GM21360 (cell line): ENCODE measurements around the gene CDC42SE2.
"Not testable (repeated sequence)": the region's sequence is repeated elsewhere in the genome, so short reads cannot be mapped to it uniquely, and the experiment has no call there.

Experiments used
- ATAC-seq: cut with Tn5 transposase; IDR thresholded peaks from one replicate; pipeline ENCODE4 v1.9.1; 2021; ENCODE audit warnings: mild to moderate bottlenecking, moderate library complexity; ENCODE audit not compliant: unreplicated experiment

CDC42SE2 gene

GRCh38 chr5:131277875-131278740 lies 14.3 kb downstream of the CDC42SE2 start:
- no peak for ATAC-seq

GRCh38 chr5:131278741-131279124 lies 14.9 kb downstream of the CDC42SE2 start:
- ATAC-seq = not testable (repeated sequence)

GRCh38 chr5:131279204-131279603 lies 15.4 kb downstream of the CDC42SE2 start:
- no peak for ATAC-seq

- no peak for ATAC-seq
Measured at GRCh38 chr5:131280417-131280816, 16.6 kb downstream of the CDC42SE2 start.

- peak; percentile 37 for ATAC-seq
Measured at GRCh38 chr5:131281133-131281867, 17.4 kb downstream of the CDC42SE2 start.

- no peak for ATAC-seq
Measured at GRCh38 chr5:131281868-131282234, 18.0 kb downstream of the CDC42SE2 start.

GRCh38 chr5:131282235-131282634 lies 18.4 kb downstream of the CDC42SE2 start:
- ATAC-seq = no peak

GRCh38 chr5:131285703-131286399 lies 22.0 kb downstream of the CDC42SE2 start:
- peak; percentile 35 for ATAC-seq

GRCh38 chr5:131286400-131286715 lies 22.5 kb downstream of the CDC42SE2 start:
- ATAC-seq = no peak

- no peak for ATAC-seq
Measured at GRCh38 chr5:131288328-131288727, 24.5 kb downstream of the CDC42SE2 start.

GRCh38 chr5:131289738-131290137 lies 25.9 kb downstream of the CDC42SE2 start:
- peak; percentile 41 for ATAC-seq

GRCh38 chr5:131296213-131296672 lies 32.4 kb downstream of the CDC42SE2 start:
- ATAC-seq = no peak

GRCh38 chr5:131297886-131298285 lies 34.0 kb downstream of the CDC42SE2 start:
- no peak for ATAC-seq

- no peak for ATAC-seq
Measured at GRCh38 chr5:131299465-131299864, 35.6 kb downstream of the CDC42SE2 start.

GRCh38 chr5:131302506-131302905 lies 38.7 kb downstream of the CDC42SE2 start:
- no peak for ATAC-seq

- ATAC-seq = no peak
Measured at GRCh38 chr5:131303537-131303936, 39.7 kb downstream of the CDC42SE2 start.

GRCh38 chr5:131304414-131304813 lies 40.6 kb downstream of the CDC42SE2 start:
- ATAC-seq = no peak

GRCh38 chr5:131305138-131305689 lies 41.4 kb downstream of the CDC42SE2 start:
- ATAC-seq = no peak

GRCh38 chr5:131305906-131306305 lies 42.1 kb downstream of the CDC42SE2 start:
- no peak for ATAC-seq

- ATAC-seq = not testable (repeated sequence)
Measured at GRCh38 chr5:131312235-131312772, 48.5 kb downstream of the CDC42SE2 start.

GRCh38 chr5:131316026-131316425 lies 52.2 kb downstream of the CDC42SE2 start:
- no peak for ATAC-seq
